CD14-positive monocyte (primary cell): ENCODE data around the gene ACY1. TPM values are rescaled to one million over a fixed set of nuclear protein-coding genes. Genes with fewer than 3 reads are reported as not detected.
A peak's percentile ranks its signal among the peaks of the same experiment; 100 is the strongest.

ENCODE experiments used
- DNase-seq, 3 donors: peaks; one replicate each; pipeline ENCODE4 v3.0.0-alpha.2; 2011 to 2022
- H2AFZ ChIP-seq: 2 replicates; pipeline ENCODE4 v1.6.0; 2012; ENCODE audit warnings: mild to moderate bottlenecking, low read depth, low read length, inconsistent platforms; ENCODE audit not compliant: insufficient read depth, poor library complexity, severe bottlenecking
- H3K27ac ChIP-seq, 2 donors: 1 replicate in 1 of 2; 2 replicates in 1 of 2; pipeline ENCODE4 v1.5.1; 2012 to 2013; ENCODE audit warnings: low read length in 2 of 2, control low read depth in 1 of 2, inconsistent platforms in 1 of 2, low read depth in 1 of 2, mild to moderate bottlenecking in 1 of 2
- H3K27me3 ChIP-seq, 2 donors: one replicate each; pipeline versions ENCODE4 v1.6.0 to v1.6.1; 2011 to 2013; ENCODE audit warnings: low read length in 2 of 2; ENCODE audit not compliant: control insufficient read depth in 2 of 2, insufficient read depth in 2 of 2
- H3K36me3 ChIP-seq, 2 donors: replicated peaks in 1 of 2; 1 replicate in 1 of 2; 2 replicates in 1 of 2; pipeline versions ENCODE4 v1.5.1 to v1.6.1; 2012 to 2013; ENCODE audit warnings: low read length in 2 of 2, control low read depth in 1 of 2, inconsistent platforms in 1 of 2, mild to moderate bottlenecking in 1 of 2; ENCODE audit not compliant: insufficient read depth in 2 of 2, control insufficient read depth in 1 of 2
- H3K4me1 ChIP-seq, 2 donors: 1 replicate in 1 of 2; 2 replicates in 1 of 2; pipeline versions ENCODE4 v1.5.1 to v1.6.1; 2012 to 2013; ENCODE audit warnings: low read length in 2 of 2, control low read depth in 1 of 2, inconsistent platforms in 1 of 2, mild to moderate bottlenecking in 1 of 2, moderate library complexity in 1 of 2; ENCODE audit not compliant: insufficient read depth in 2 of 2, control insufficient read depth in 1 of 2
- H3K4me2 ChIP-seq: replicated peaks from 2 replicates; pipeline ENCODE3; 2012; ENCODE audit warnings: low read length, moderate library complexity, mild to moderate bottlenecking; ENCODE audit not compliant: poor library complexity, severe bottlenecking; ENCODE audit errors: extremely low read depth
- H3K4me3 ChIP-seq, 3 experiments: fragments of 200-600 bp in 1 of 3; sonication (generic) in 1 of 3; replicated peaks in 1 of 3; 1 replicate in 2 of 3; 2 replicates in 1 of 3; pipeline ENCODE4 v1.5.1; 2011 to 2013; ENCODE audit warnings: low read length in 3 of 3, mild to moderate bottlenecking in 3 of 3, control low read depth in 2 of 3, low read depth in 2 of 3, inconsistent platforms in 1 of 3, moderate library complexity in 1 of 3
- H3K79me2 ChIP-seq: 2 replicates; pipeline ENCODE4 v1.6.0; 2012; ENCODE audit warnings: mild to moderate bottlenecking, control low read depth, inconsistent platforms, low read length, moderate library complexity; ENCODE audit not compliant: insufficient read depth
- H3K9ac ChIP-seq: 2 replicates; pipeline ENCODE4 v1.6.0; 2017; ENCODE audit warnings: low read length, mild to moderate bottlenecking; ENCODE audit not compliant: insufficient read depth, poor library complexity, severe bottlenecking
- H3K9me3 ChIP-seq, 2 donors: replicated peaks in 1 of 2; 1 replicate in 1 of 2; 2 replicates in 1 of 2; pipeline versions ENCODE4 v1.5.1 to v1.6.1; 2012 to 2013; ENCODE audit warnings: low read length in 2 of 2, control low read depth in 1 of 2; ENCODE audit not compliant: control insufficient read depth in 1 of 2, insufficient read depth in 1 of 2
- H4K20me1 ChIP-seq: 2 replicates; pipeline ENCODE4 v1.6.0; 2012; ENCODE audit warnings: mild to moderate bottlenecking, low read length, control low read depth, moderate library complexity; ENCODE audit not compliant: insufficient read depth
- H3K27ac Mint-ChIP-seq, 7 donors: one replicate each; pipeline ENCODE4 v1.8.0; 2020; ENCODE audit warnings: mild to moderate bottlenecking in 7 of 7, mixed read lengths in 7 of 7, moderate library complexity in 6 of 7, inconsistent platforms in 2 of 7
- H3K27me3 Mint-ChIP-seq, 3 donors: one replicate each; pipeline ENCODE4 v1.8.0; 2021 to 2022; ENCODE audit warnings: low read depth in 3 of 3, mild to moderate bottlenecking in 3 of 3, mixed read lengths in 3 of 3, moderate library complexity in 3 of 3, inconsistent platforms in 1 of 3
- H3K36me3 Mint-ChIP-seq, 2 donors: one replicate each; pipeline ENCODE4 v1.8.0; 2020; ENCODE audit warnings: mixed read lengths in 2 of 2, inconsistent platforms in 1 of 2, mild to moderate bottlenecking in 1 of 2
- H3K4me1 Mint-ChIP-seq: one replicate; pipeline ENCODE4 v1.8.0; 2020; ENCODE audit warnings: mild to moderate bottlenecking, mixed read lengths
- H3K4me3 Mint-ChIP-seq, 2 donors: one replicate each; pipeline ENCODE4 v1.8.0; 2020; ENCODE audit warnings: mild to moderate bottlenecking in 2 of 2, mixed read lengths in 2 of 2, moderate library complexity in 1 of 2
- H3K9me3 Mint-ChIP-seq, 7 donors: one replicate each; pipeline ENCODE4 v1.8.0; 2020 to 2022; ENCODE audit warnings: mixed read lengths in 7 of 7, mild to moderate bottlenecking in 6 of 7, moderate library complexity in 6 of 7, inconsistent platforms in 2 of 7
- CTCF ChIP-seq: fragments of 200-600 bp; IDR thresholded peaks from one replicate; pipeline ENCODE4 v1.8.0; 2022; ENCODE audit warnings: antibody characterized with exemption, mild to moderate bottlenecking
- WGBS: methylation state at CpG from one replicate; pipeline ENCODE4 v1.1.5; 2013; ENCODE audit warnings: missing lambda C conversion rate; ENCODE audit not compliant: insufficient coverage; 5-methylcytosine and 5-hydroxymethylcytosine counted together
- intact Hi-C, 2 donors: fragments of 100-400 bp; cut with micrococcal nuclease; formaldehyde crosslinking; loops; one replicate each; pipeline versions ENCODE4 v1.15.0 to v1.15.1; 2023
- polyA plus RNA-seq, 3 donors: library from polyadenylated mRNA; depleted of rRNA in 1 of 3; unstranded in 2 of 3; stranded (reverse) in 1 of 3; fragments of 300-500 nt in 2 of 3; fragments of >200 nt in 1 of 3; fragmentation: Illumina TruSeq in 2 of 3; gene quantifications; 1 replicate in 2 of 3; 2 replicates in 1 of 3; pipeline ENCODE4 v1.2.3, GENCODE V29; 2012 to 2021

Gene ACY1
- polyA plus RNA-seq, 3 donors = 13.3 to 18.0 (median 14.5) TPM

GRCh38 chr3:51980253-51980652, 3.1 kb upstream of the ACY1 start:
- Mint-ChIP-seq H3K27ac (no peak overlapping the region), H3K9me3 (peaks cover 0 to 2% (median 0%) of the 10 kb centered on the region in 7 donors), H3K36me3 (peaks cover 0 to 7% of the 10 kb centered on the region in 2 donors), H3K27me3 (peaks cover 0 to 3% (median 1%) of the 10 kb centered on the region in 3 donors), H3K4me3 (no peak overlapping the region), H3K4me1 (peaks cover 41% of the 10 kb centered on the region)
- 94% methylated on average over 7 of the region's 10 CpGs for WGBS
- H3K36me3 ChIP-seq = no peaks in the 10 kb centered on the region
- no peak overlapping the region for H3K4me3 ChIP-seq
- no peaks in the 10 kb centered on the region for H3K27me3 ChIP-seq
- H4K20me1 ChIP-seq = no peaks in the 10 kb centered on the region
- TF ChIP-seq CTCF = no peak
- H3K79me2 ChIP-seq = peaks cover 5% of the 10 kb centered on the region
- no peak for DNase-seq
- H3K4me1 ChIP-seq = peaks cover 26 to 34% of the 10 kb centered on the region in 2 donors
- H2AFZ ChIP-seq = no peak overlapping the region
- intact Hi-C loops = no loop called here
- H3K27ac ChIP-seq = no peak overlapping the region
- H3K9ac ChIP-seq = no peak overlapping the region
- no peaks in the 10 kb centered on the region for H3K9me3 ChIP-seq
- H3K4me2 ChIP-seq = no peak overlapping the region

GRCh38 chr3:51982352-51982837, 940 bp upstream of the ACY1 start:
- peak overlapping the region; percentile 95 for H2AFZ ChIP-seq
- H3K27ac ChIP-seq = peak overlapping the region; percentile 68 to 84
- H4K20me1 ChIP-seq = no peaks in the 10 kb centered on the region
- peaks cover 19 to 25% of the 10 kb centered on the region in 2 donors for H3K4me1 ChIP-seq
- peak in 2 of 3 donors; percentile 35 to 46 for DNase-seq
- H3K4me3 Mint-ChIP-seq = peak overlapping the region; percentile 90 to 91
- peak overlapping the region; percentile 53 to 84 (median 55) for H3K4me3 ChIP-seq
- H3K27me3 Mint-ChIP-seq = peaks cover 0 to 3% (median 0%) of the 10 kb centered on the region in 3 donors
- 0% methylated on average over 4 of the region's 4 CpGs for WGBS
- peaks cover 5% of the 10 kb centered on the region for H3K79me2 ChIP-seq
- H3K36me3 ChIP-seq = no peaks in the 10 kb centered on the region
- intact Hi-C loops = no loop called here
- TF ChIP-seq CTCF = peak; percentile 76
- peak overlapping the region; percentile 79 to 98 (median 92) for H3K27ac Mint-ChIP-seq
- peak overlapping the region; percentile 83 for H3K4me2 ChIP-seq
- H3K9me3 ChIP-seq = no peaks in the 10 kb centered on the region
- no peaks in the 10 kb centered on the region for H3K27me3 ChIP-seq
- peak overlapping the region; percentile 80 for H3K9ac ChIP-seq
- peaks cover 0 to 7% of the 10 kb centered on the region in 2 donors for H3K36me3 Mint-ChIP-seq
- H3K4me1 Mint-ChIP-seq = peaks cover 27% of the 10 kb centered on the region
- H3K9me3 Mint-ChIP-seq = peaks cover 0 to 1% (median 0%) of the 10 kb centered on the region in 7 donors
